GM19438 (cell line): Measurements from ENCODE around the gene TUBGCP5.
A peak's percentile ranks its signal among the peaks of the same experiment; 100 is the strongest.

Source experiments
- ATAC-seq: cut with Tn5 transposase; IDR thresholded peaks from one replicate; pipeline ENCODE4 v1.9.1; 2021; ENCODE audit warnings: low read depth; ENCODE audit not compliant: unreplicated experiment

Gene TUBGCP5

GRCh38 chr15:22979238-22980188 is 59.9 kb downstream of the TUBGCP5 start:
- ATAC-seq, result peak; percentile 70

GRCh38 chr15:22978691-22979237 is 60.6 kb downstream of the TUBGCP5 start:
- ATAC-seq, result peak; percentile 48

- ATAC-seq, result no peak
Observed at GRCh38 chr15:22974745-22975144, 64.6 kb downstream of the TUBGCP5 start.

- no peak for ATAC-seq
Observed at GRCh38 chr15:22973987-22974386, 65.4 kb downstream of the TUBGCP5 start.

- peak; percentile 85 for ATAC-seq
Observed at GRCh38 chr15:22973286-22973685, 66.1 kb downstream of the TUBGCP5 start.

GRCh38 chr15:22969489-22969888 is 69.9 kb downstream of the TUBGCP5 start:
- no peak for ATAC-seq

GRCh38 chr15:22968366-22968765 is 71.0 kb downstream of the TUBGCP5 start:
- ATAC-seq, result no peak

GRCh38 chr15:22967084-22967770 is 72.1 kb downstream of the TUBGCP5 start:
- ATAC-seq, result no peak

- ATAC-seq, result no peak
Observed at GRCh38 chr15:22966321-22967083, 72.9 kb downstream of the TUBGCP5 start.

- no peak for ATAC-seq
Observed at GRCh38 chr15:22963641-22964040, 75.7 kb downstream of the TUBGCP5 start.

- no peak for ATAC-seq
Observed at GRCh38 chr15:22962611-22963010, 76.8 kb downstream of the TUBGCP5 start.

GRCh38 chr15:22961762-22962161 is 77.6 kb downstream of the TUBGCP5 start:
- ATAC-seq, result no peak

GRCh38 chr15:22960556-22960955 is 78.8 kb downstream of the TUBGCP5 start:
- ATAC-seq, result no peak

GRCh38 chr15:22960126-22960525 is 79.2 kb downstream of the TUBGCP5 start:
- ATAC-seq, result no peak

- ATAC-seq, result no peak
Observed at GRCh38 chr15:22959321-22960101, 79.9 kb downstream of the TUBGCP5 start.

- no peak for ATAC-seq
Observed at GRCh38 chr15:22958487-22959280, 80.7 kb downstream of the TUBGCP5 start.

GRCh38 chr15:22956978-22957260 is 82.5 kb downstream of the TUBGCP5 start:
- no peak for ATAC-seq

- ATAC-seq, result no peak
Observed at GRCh38 chr15:22956257-22956977, 83.0 kb downstream of the TUBGCP5 start.
